Thoracic aorta (tissue), 2 donors: ENCODE measurements around the gene MED9. TPM values are rescaled to one million over a fixed set of nuclear protein-coding genes. Genes with fewer than 3 reads are reported as not detected.
"Not testable (repeated sequence)": the region's sequence is repeated elsewhere in the genome, so short reads cannot be mapped to it uniquely, and the experiment has no call there.

Source experiments
- ATAC-seq: fragments of 150-250 bp; one replicate; pipeline ENCODE4 v1.8.0; 2017; ENCODE audit warnings: low read depth; ENCODE audit not compliant: insufficient number of reproducible peaks, low FRiP score
- DNase-seq: peaks from one replicate; pipeline ENCODE4 v3.0.0-alpha.2; 2020; ENCODE audit warnings: low spot score
- H3K27ac ChIP-seq, 2 donors: fragments of 200-600 bp; sonication (generic); 1 replicate in 1 of 2; 2 replicates in 1 of 2; pipeline ENCODE4 v1.5.1; 2016; ENCODE audit warnings: mild to moderate bottlenecking in 2 of 2, moderate library complexity in 2 of 2
- H3K27me3 ChIP-seq: fragments of 200-600 bp; sonication (generic); replicated peaks from 2 replicates; pipeline ENCODE4 v1.6.0; 2016; ENCODE audit warnings: mild to moderate bottlenecking; ENCODE audit not compliant: insufficient read depth
- H3K36me3 ChIP-seq: fragments of 200-600 bp; sonication (generic); one replicate; pipeline ENCODE4 v1.5.1; 2016
- H3K4me1 ChIP-seq, 2 donors: fragments of 200-600 bp; sonication (generic); 1 replicate in 1 of 2; 2 replicates in 1 of 2; pipeline versions ENCODE4 v1.5.1 to v1.6.0; 2016; ENCODE audit warnings: low read depth in 2 of 2, mild to moderate bottlenecking in 1 of 2; ENCODE audit not compliant: control insufficient read depth in 1 of 2
- H3K4me3 ChIP-seq: fragments of 200-600 bp; sonication (generic); 2 replicates; pipeline ENCODE4 v1.5.1; 2016; ENCODE audit warnings: mild to moderate bottlenecking
- H3K9me3 ChIP-seq: fragments of 200-600 bp; sonication (generic); 2 replicates; pipeline ENCODE4 v1.5.1; 2016
- total RNA-seq, 2 donors: library from RNA; depleted of rRNA; stranded (reverse); fragments of >200 nt; gene quantifications; one replicate each; pipeline versions ENCODE4 v1.1.0 to v1.2.3, GENCODE V29; 2016
- TF ChIP-seq, protein P1 (sequence below): fragments of 200-600 bp; sonication (generic); IDR thresholded peaks from one replicate; pipeline ENCODE4 v1.5.1; 2019; ENCODE audit warnings: antibody characterized with exemption

Gene MED9
- total RNA-seq, 2 donors from 2014 or later, result 6.6 to 15.2 TPM

DNA sequence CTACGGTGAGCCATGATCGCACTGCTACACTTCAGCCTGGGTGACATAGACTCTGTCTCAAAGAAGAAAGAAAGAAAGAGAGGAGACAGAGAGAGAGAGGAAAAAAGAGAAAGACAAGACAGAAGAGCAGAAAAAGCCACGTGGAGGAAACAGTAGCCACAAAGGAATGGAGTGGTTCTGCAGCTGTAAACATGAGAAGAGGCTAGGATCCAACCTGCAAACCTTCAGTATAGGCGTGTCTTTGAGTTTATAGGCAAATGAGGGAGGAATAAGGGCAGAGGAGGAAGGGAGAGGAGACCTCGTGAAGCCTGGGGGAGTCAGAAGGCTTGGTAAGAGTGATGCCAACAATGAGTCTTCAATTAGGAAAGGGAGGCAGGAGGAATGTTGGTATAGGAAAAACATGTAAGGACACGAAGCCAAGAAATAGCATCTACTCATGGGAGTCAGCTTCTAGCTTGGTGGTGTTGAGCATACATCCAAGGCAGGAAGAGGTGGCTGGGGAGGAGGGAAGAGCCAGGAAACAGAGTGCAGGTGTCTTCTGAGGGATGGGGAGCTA is 3.9 kb downstream of the MED9 start:
- Histone ChIP-seq H3K27ac (no peak overlapping the region), H3K4me1 (peaks cover 5 to 29% of the 10 kb centered on the region in 2 donors), H3K27me3 (no peaks in the 10 kb centered on the region), H3K4me3 (no peak overlapping the region), H3K36me3 (peaks cover 5% of the 10 kb centered on the region), H3K9me3 (no peaks in the 10 kb centered on the region)
- TF ChIP-seq, protein P1, sequence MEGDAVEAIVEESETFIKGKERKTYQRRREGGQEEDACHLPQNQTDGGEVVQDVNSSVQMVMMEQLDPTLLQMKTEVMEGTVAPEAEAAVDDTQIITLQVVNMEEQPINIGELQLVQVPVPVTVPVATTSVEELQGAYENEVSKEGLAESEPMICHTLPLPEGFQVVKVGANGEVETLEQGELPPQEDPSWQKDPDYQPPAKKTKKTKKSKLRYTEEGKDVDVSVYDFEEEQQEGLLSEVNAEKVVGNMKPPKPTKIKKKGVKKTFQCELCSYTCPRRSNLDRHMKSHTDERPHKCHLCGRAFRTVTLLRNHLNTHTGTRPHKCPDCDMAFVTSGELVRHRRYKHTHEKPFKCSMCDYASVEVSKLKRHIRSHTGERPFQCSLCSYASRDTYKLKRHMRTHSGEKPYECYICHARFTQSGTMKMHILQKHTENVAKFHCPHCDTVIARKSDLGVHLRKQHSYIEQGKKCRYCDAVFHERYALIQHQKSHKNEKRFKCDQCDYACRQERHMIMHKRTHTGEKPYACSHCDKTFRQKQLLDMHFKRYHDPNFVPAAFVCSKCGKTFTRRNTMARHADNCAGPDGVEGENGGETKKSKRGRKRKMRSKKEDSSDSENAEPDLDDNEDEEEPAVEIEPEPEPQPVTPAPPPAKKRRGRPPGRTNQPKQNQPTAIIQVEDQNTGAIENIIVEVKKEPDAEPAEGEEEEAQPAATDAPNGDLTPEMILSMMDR, result no peak
- no peak for ATAC-seq
- DNase-seq, result no peak

DNA sequence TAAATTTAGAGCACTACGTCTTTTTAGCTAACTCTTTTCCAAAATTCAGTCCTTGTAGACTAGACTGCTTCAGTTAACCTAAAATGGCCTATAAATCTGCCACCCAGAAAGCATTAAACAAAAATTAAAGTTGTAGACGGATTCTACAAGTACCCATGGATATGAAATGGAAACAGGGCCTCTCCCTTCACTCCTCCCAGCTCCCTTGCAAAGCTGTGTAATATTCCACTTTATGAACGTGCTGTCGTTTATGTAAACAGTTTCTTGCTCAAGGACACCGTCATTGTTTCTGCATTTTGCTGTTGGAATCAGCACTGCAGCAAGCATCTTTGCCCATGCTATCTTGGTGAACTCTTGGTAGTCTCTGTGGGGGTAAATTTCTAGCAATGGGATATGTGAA is 5.1 kb downstream of the MED9 start:
- ATAC-seq, result no peak
- Histone ChIP-seq H3K9me3 (no peaks in the 10 kb centered on the region), H3K4me3 (no peak overlapping the region), H3K27ac (no peak overlapping the region), H3K36me3 (peaks cover 9% of the 10 kb centered on the region), H3K4me1 (peaks cover 5 to 25% of the 10 kb centered on the region in 2 donors), H3K27me3 (no peaks in the 10 kb centered on the region)
- no peak for DNase-seq
- TF ChIP-seq, protein P1, result no peak

DNA sequence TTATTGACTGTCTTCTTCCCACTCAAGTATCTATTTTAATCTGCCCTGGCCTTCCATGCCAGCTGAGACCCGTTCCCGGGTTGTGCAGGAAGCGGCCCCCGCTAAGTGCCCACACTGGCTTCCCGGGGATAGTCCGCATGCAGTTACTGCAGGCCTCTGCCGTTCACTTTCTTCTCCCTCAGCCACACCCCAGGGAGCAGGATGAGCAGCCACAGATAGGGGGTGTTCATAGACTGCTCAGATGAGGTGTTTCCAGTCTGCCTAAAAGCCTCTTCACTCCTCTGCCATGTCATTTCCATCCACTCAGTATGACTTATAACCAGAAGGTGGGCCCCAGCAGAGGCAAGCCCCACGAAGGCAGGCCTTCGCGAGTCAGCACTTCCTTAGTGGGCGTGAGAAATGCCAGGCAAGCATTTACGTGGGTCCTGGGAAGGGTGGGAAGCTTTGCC is 7.7 kb downstream of the MED9 start:
- Histone ChIP-seq H3K4me1 (peaks cover 0 to 1% of the 10 kb centered on the region in 2 donors), H3K27me3 (no peaks in the 10 kb centered on the region), H3K4me3 (no peak overlapping the region), H3K27ac (no peak overlapping the region), H3K36me3 (peaks cover 19% of the 10 kb centered on the region), H3K9me3 (no peaks in the 10 kb centered on the region)
- DNase-seq, result no peak
- TF ChIP-seq, protein P1, result no peak
- no peak for ATAC-seq

DNA sequence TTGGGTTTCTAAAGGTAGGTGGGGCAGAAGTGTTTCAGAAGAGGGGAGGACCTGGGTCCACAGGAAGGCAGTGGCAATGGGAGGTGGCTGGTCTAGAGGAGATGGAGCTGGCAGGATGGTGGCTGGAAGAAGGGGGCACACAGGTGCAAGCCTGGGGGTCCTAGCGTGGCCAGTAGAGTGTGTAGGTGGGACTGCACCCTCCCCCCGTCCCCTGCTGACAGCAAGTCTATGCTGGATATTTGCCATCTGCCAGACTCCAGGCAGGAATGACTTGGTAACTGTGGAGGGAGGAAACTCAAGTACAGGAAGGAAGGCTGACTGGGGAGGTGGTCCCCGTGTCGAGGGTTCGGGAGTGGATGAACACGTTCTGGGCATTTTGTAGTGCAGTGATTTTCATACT is 8.6 kb downstream of the MED9 start:
- H3K4me1 ChIP-seq, result no peaks in the 10 kb centered on the region
- TF ChIP-seq, protein P1, result no peak
- H3K27me3 ChIP-seq, result no peaks in the 10 kb centered on the region
- no peak overlapping the region for H3K27ac ChIP-seq
- DNase-seq (no peak), ATAC-seq (no peak)
- H3K4me3 ChIP-seq, result no peak overlapping the region
- H3K36me3 ChIP-seq, result peaks cover 19% of the 10 kb centered on the region
- H3K9me3 ChIP-seq, result no peaks in the 10 kb centered on the region

DNA sequence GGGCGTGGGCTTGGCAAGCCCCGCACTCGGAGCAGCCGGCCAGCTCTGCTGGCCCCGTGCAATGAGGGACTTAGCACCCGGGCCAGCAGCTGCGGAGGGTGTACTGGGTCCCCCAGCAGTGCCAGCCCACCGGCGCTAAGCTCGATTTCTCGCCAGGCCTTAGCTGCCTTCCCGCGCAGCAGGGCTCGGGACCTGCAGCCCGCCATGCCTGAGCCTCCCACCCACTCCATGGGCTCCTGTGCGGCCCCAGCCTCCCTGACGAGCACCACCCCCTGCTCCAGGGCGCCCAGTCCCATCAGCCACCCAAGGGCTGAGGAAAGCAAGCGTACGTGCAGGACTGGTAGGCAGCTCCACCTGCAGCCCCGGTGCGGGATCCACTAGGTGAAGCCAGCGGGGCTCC is 9.6 kb downstream of the MED9 start:
- H3K36me3 ChIP-seq, result peaks cover 19% of the 10 kb centered on the region
- not testable (repeated sequence) for H3K9me3 ChIP-seq, DNase-seq, H3K4me3 ChIP-seq, ATAC-seq, H3K4me1 ChIP-seq, H3K27me3 ChIP-seq, H3K27ac ChIP-seq

DNA sequence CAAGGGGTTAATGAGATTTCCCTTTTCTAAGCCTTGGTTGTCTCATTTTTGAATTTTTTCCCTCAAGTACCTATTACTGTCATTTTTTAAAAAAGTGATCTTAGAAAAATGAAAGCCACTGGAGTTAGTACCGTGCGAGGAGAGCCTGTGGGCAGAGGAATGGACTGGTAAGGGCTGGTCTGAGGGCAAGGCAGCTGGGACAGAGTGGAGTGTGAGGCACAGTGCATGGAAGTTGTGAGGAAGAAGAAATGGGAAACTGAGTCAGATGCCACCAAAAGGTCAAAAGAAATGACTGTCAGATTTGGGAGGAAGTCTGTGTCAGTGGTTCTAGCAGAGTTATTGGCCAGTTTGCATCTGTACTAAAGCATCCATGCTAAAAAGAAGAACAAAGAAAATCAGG is 11.2 kb downstream of the MED9 start:
- Histone ChIP-seq H3K36me3 (peaks cover 24% of the 10 kb centered on the region), H3K27ac (no peak overlapping the region), H3K4me3 (no peak overlapping the region), H3K27me3 (no peaks in the 10 kb centered on the region), H3K4me1 (no peaks in the 10 kb centered on the region), H3K9me3 (no peaks in the 10 kb centered on the region)
- DNase-seq (no peak), ATAC-seq (no peak)
- TF ChIP-seq, protein P1, result no peak
